ENCODE results near the gene ZNF438. TPM values are rescaled to one million over a fixed set of nuclear protein-coding genes. Genes with fewer than 3 reads are reported as not detected.
"Not testable (repeated sequence)": the region's sequence is repeated elsewhere in the genome, so short reads cannot be mapped to it uniquely, and the experiment has no call there.

The ZNF438 gene
- total RNA-seq, 1 donor from 2014 or later: 3.9 TPM

DNA sequence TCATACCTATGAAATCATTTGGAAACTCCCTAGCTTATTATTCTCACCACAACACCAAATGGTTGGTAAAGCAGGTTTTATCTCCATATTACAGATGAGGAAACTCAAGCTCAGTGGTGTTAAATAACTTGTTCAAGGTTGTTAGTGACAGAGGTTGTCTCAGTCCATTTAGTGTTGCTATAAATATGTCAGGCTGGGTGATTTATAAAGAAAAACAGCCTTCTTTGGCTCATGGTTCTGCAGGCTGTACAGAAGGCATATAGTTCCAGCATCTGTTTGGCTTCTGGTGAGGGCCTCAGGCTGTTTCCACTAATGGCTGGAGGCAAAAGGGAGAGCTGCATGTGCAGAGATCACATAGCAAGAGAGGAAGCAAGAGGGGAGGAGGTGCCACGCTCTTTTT lies 96.6 kb downstream of the ZNF438 start:
- ChIA-PET CTCF (no interaction called here), POLR2A (interaction anchor here (0.6 kb wide), 1 partner anchor 27 kb away, joined by 3 read pairs; no protein-coding TSS in a partner anchor)
- no peak overlapping the region for H3K27ac Mint-ChIP-seq

DNA sequence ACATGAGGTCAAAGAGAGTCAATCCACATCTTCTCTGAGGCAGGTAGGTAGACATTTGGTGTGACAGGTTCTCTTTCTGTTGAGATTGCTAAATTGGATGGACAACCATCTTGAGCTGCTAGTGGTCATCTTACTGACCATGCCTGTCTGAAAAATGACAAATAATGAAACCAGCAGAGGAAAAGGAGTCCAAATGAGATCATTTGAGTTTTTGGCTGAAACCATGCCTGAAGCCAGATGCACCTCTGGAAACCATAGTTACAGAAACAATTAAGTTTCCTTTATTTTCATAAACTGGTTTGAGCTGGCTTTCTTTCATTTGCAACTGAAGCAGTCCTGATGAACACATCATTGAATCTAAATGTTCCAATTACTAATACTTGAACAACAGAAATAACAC lies 100.6 kb downstream of the ZNF438 start:
- CTCF ChIA-PET: no interaction called here
- no peak for ATAC-seq (ENCODE audit: low read depth)

More for the DNA sequence above, 96.6 kb downstream of the ZNF438 start:
- Mint-ChIP-seq H3K9me3 (peaks cover 3% of the 10 kb centered on the region), H3K4me3 (no peak overlapping the region), H3K4me1 (no peaks in the 10 kb centered on the region), H3K36me3 (ENCODE audit: low read depth) (peaks cover 20% of the 10 kb centered on the region), H3K27me3 (no peaks in the 10 kb centered on the region)
- ATAC-seq (ENCODE audit: low read depth) (no peak), DNase-seq (no peak)
- TF ChIP-seq, protein P1, sequence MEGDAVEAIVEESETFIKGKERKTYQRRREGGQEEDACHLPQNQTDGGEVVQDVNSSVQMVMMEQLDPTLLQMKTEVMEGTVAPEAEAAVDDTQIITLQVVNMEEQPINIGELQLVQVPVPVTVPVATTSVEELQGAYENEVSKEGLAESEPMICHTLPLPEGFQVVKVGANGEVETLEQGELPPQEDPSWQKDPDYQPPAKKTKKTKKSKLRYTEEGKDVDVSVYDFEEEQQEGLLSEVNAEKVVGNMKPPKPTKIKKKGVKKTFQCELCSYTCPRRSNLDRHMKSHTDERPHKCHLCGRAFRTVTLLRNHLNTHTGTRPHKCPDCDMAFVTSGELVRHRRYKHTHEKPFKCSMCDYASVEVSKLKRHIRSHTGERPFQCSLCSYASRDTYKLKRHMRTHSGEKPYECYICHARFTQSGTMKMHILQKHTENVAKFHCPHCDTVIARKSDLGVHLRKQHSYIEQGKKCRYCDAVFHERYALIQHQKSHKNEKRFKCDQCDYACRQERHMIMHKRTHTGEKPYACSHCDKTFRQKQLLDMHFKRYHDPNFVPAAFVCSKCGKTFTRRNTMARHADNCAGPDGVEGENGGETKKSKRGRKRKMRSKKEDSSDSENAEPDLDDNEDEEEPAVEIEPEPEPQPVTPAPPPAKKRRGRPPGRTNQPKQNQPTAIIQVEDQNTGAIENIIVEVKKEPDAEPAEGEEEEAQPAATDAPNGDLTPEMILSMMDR (IDR thresholded peaks at IDR 0.05): no peak
- intact Hi-C loops (cut with micrococcal nuclease): no loop called here

DNA sequence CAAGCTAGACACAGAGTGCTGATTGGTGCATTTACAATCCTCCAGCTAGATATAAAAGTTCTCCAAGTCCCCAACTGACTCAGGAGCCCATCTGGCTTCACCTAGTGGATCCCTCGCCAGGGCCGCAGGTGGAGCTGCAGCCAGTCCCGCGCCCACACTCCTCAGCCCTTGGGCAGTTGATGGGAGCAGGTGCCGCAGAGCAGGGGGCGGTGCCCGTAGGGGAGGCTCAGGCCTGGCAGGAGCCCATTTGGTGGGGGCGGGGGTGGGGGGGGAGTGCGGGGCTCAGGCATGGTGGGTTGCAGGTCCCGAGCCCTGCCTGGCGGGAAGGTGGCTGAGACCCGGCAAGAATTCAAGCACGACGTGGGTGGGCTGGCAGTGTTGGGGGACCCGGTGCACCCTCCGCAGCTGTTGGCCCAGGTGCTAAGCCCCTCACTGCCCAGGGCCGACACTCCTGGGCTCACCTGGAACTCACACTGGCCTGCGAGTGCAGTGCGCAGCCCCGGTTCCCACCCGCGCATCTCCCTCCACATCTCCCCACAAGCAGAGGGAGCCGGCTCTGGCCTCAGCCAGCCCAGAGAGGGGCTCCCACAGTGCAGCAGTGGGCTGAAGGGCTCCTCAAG lies 101.7 kb downstream of the ZNF438 start:
- ATAC-seq (ENCODE audit: low read depth) (no peak), DNase-seq (no peak)
- Mint-ChIP-seq H3K27ac (no peak overlapping the region), H3K4me1 (peaks cover 2% of the 10 kb centered on the region), H3K4me3 (no peak overlapping the region), H3K27me3 (no peaks in the 10 kb centered on the region), H3K9me3 (peaks cover 4% of the 10 kb centered on the region), H3K36me3 (ENCODE audit: low read depth) (peaks cover 20% of the 10 kb centered on the region)
- intact Hi-C loops (cut with micrococcal nuclease): no loop called here
- ChIA-PET CTCF (no interaction called here), POLR2A (no interaction called here)
- TF ChIP-seq, protein P1 (IDR thresholded peaks at IDR 0.05): no peak

More for the DNA sequence above, 100.6 kb downstream of the ZNF438 start:
- POLR2A ChIA-PET: no interaction called here
- Mint-ChIP-seq H3K27me3 (no peaks in the 10 kb centered on the region), H3K36me3 (ENCODE audit: low read depth) (peaks cover 25% of the 10 kb centered on the region), H3K27ac (no peak overlapping the region), H3K4me3 (no peak overlapping the region), H3K9me3 (peaks cover 3% of the 10 kb centered on the region), H3K4me1 (peaks cover 2% of the 10 kb centered on the region)
- intact Hi-C loops (cut with micrococcal nuclease): no loop called here
- DNase-seq: no peak
- TF ChIP-seq, protein P1 (IDR thresholded peaks at IDR 0.05): no peak

DNA sequence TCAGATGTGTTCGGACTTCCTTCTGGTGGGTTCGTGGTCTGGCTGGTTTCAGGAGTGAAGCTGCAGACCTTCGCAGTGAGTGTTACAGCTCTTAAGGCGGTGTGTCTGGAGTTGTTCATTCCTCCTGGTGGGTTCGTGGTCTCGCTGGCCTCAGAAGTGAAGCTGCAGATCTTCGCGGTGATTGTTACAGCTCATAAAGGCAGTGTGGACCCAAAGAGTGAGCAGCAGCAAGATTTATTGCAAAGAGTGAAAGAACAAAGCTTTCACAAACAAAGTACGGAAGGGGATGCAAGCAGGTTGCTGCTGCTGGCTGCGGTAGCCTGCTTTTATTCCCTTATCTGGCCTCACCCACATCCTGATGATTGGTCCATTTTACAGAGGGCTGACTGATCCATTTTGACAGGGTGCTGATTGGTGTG lies 102.3 kb downstream of the ZNF438 start:
- peaks cover 23% of the 10 kb centered on the region for H3K36me3 Mint-ChIP-seq (ENCODE audit: low read depth)
- ATAC-seq (ENCODE audit: low read depth); CTCF ChIA-PET; H3K4me1 Mint-ChIP-seq; DNase-seq; POLR2A ChIA-PET; intact Hi-C loops (cut with micrococcal nuclease); H3K27me3 Mint-ChIP-seq; H3K27ac Mint-ChIP-seq; H3K9me3 Mint-ChIP-seq; H3K4me3 Mint-ChIP-seq: not testable (repeated sequence)

DNA sequence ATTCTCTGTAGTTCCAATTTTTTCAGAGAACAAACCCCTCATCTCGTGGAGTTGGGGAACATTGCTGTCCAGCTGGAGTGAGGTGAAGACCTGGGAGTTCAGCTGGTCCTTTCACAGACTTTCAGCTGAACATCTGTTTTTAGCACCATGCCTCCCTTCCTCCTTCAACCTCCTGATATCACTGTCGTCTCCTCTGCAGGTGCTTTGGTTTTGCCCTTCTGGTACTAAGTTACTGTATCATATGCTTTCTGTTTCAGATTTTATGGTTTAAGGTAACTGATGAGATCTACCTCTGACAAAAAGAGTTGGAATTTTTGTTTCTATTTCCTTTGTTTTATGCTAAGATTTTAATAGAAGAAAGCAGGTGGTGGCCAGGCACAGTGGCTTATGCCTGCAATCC lies 102.9 kb downstream of the ZNF438 start:
- H3K4me3 Mint-ChIP-seq: no peak overlapping the region
- peaks cover 11% of the 10 kb centered on the region for H3K9me3 Mint-ChIP-seq
- H3K27ac Mint-ChIP-seq: no peak overlapping the region
- peaks cover 26% of the 10 kb centered on the region for H3K36me3 Mint-ChIP-seq (ENCODE audit: low read depth)
- peaks cover 2% of the 10 kb centered on the region for H3K4me1 Mint-ChIP-seq
- CTCF ChIA-PET: no interaction called here
- H3K27me3 Mint-ChIP-seq: no peaks in the 10 kb centered on the region
- TF ChIP-seq, protein P1 (IDR thresholded peaks at IDR 0.05): no peak
- DNase-seq (no peak), ATAC-seq (ENCODE audit: low read depth) (no peak)
- intact Hi-C loops (cut with micrococcal nuclease): no loop called here
- POLR2A ChIA-PET: no interaction called here

DNA sequence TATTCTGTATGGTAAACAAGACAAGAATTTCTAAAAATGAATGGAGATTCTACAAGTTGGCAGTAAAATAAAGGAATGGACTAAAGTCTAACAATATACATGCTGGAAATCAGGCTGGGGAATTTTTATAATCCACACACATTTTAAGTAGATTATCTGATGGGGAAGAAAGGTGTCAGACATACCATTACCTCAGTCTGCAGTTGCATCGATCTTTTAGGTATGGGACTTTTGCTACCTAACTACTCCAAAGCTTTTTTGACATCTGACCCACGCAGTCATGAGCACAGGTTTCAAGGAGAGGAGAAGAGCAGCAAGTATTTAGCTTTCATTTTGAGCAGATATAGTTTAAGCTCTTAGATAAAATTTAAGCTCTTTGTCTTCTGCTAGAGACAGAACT lies 113.0 kb downstream of the ZNF438 start:
- H3K27ac Mint-ChIP-seq: no peak overlapping the region
- ChIA-PET POLR2A (no interaction called here), CTCF (no interaction called here)
- intact Hi-C loops (cut with micrococcal nuclease): no loop called here
- H3K9me3 Mint-ChIP-seq: no peaks in the 10 kb centered on the region
- TF ChIP-seq, protein P1 (IDR thresholded peaks at IDR 0.05): no peak
- no peak overlapping the region for H3K4me3 Mint-ChIP-seq
- peaks cover 7% of the 10 kb centered on the region for H3K36me3 Mint-ChIP-seq (ENCODE audit: low read depth)
- H3K4me1 Mint-ChIP-seq: no peaks in the 10 kb centered on the region
- H3K27me3 Mint-ChIP-seq: no peaks in the 10 kb centered on the region
- ATAC-seq (ENCODE audit: low read depth) (no peak), DNase-seq (no peak)

Measured in activated B cell treated with CpG ODN at 0.5 μM for 24 hours (primary cell).